GM23338 (cell line): Measurements from ENCODE around the gene OSBPL10. TPM values are rescaled to one million over a fixed set of nuclear protein-coding genes. Genes with fewer than 3 reads are reported as not detected.

ENCODE experiments used
- ATAC-seq: fragments of 200-7000 bp; cut with Tn5 transposase; 3 replicates; pipeline ENCODE4 v1.9.1; 2020
- DNase-seq: peaks from one replicate; pipeline ENCODE4 v3.0.0-alpha.2; 2015; ENCODE audit warnings: low spot score
- H2AFZ ChIP-seq: fragments of 200-600 bp; sonication (generic); 2 replicates; pipeline ENCODE4 v1.8.0; 2016; ENCODE audit warnings: antibody characterized with exemption, mild to moderate bottlenecking, moderate library complexity
- H3F3A ChIP-seq: fragments of 200-600 bp; sonication (generic); replicated peaks from 2 replicates; pipeline ENCODE4 v1.8.0; 2017; ENCODE audit warnings: antibody characterized with exemption, mixed run types, low read depth
- H3K27ac ChIP-seq: fragments of 200-600 bp; sonication (generic); 2 replicates; pipeline ENCODE4 v1.6.1; 2016; ENCODE audit warnings: low read depth
- H3K27me3 ChIP-seq: fragments of 200-600 bp; sonication (generic); 2 replicates; pipeline ENCODE4 v1.8.0; 2016; ENCODE audit warnings: mild to moderate bottlenecking, mixed run types, moderate library complexity; ENCODE audit not compliant: insufficient read depth
- H3K36me3 ChIP-seq: fragments of 200-600 bp; sonication (generic); 2 replicates; pipeline ENCODE4 v1.8.0; 2016; ENCODE audit warnings: mild to moderate bottlenecking; ENCODE audit not compliant: insufficient read depth
- H3K4me1 ChIP-seq: fragments of 200-600 bp; sonication (generic); 2 replicates; pipeline ENCODE4 v1.8.0; 2016; ENCODE audit warnings: mild to moderate bottlenecking, moderate library complexity; ENCODE audit not compliant: insufficient read depth
- H3K4me2 ChIP-seq: fragments of 200-600 bp; sonication (generic); 2 replicates; pipeline ENCODE4 v1.7.1; 2017; ENCODE audit warnings: mixed run types
- H3K4me3 ChIP-seq: fragments of 200-600 bp; sonication (generic); 2 replicates; pipeline ENCODE4 v1.6.1; 2016; ENCODE audit warnings: mixed run types
- H3K79me2 ChIP-seq: fragments of 200-600 bp; sonication (generic); replicated peaks from 2 replicates; pipeline ENCODE4 v1.8.0; 2017; ENCODE audit warnings: mild to moderate bottlenecking; ENCODE audit not compliant: insufficient read depth
- H3K9me2 ChIP-seq: fragments of 200-600 bp; sonication (generic); 2 replicates; pipeline ENCODE4 v1.8.0; 2017; ENCODE audit not compliant: insufficient read depth
- H4K20me1 ChIP-seq: fragments of 200-600 bp; sonication (generic); replicated peaks from 2 replicates; pipeline ENCODE4 v1.8.0; 2017; ENCODE audit warnings: mild to moderate bottlenecking; ENCODE audit not compliant: insufficient read depth
- H3K27ac Mint-ChIP-seq: 2 replicates; pipeline ENCODE4 v1.8.0; 2020; ENCODE audit warnings: inconsistent platforms, mild to moderate bottlenecking, moderate library complexity, mixed read lengths
- H3K27me3 Mint-ChIP-seq: 3 replicates; pipeline ENCODE4 v1.8.0; 2022; ENCODE audit warnings: low read depth, mild to moderate bottlenecking, moderate library complexity, mixed read lengths, inconsistent platforms; ENCODE audit not compliant: insufficient read depth, poor library complexity
- H3K36me3 Mint-ChIP-seq: 3 replicates; pipeline ENCODE4 v1.8.0; 2021; ENCODE audit warnings: low read depth, mild to moderate bottlenecking, inconsistent platforms, moderate library complexity, mixed read lengths
- H3K4me1 Mint-ChIP-seq: 3 replicates; pipeline ENCODE4 v1.8.0; 2020; ENCODE audit warnings: mild to moderate bottlenecking, inconsistent platforms, mixed read lengths
- H3K4me3 Mint-ChIP-seq: 3 replicates; pipeline ENCODE4 v1.8.0; 2021; ENCODE audit warnings: moderate library complexity, mild to moderate bottlenecking, inconsistent platforms, mixed read lengths
- H3K9me3 Mint-ChIP-seq: 3 replicates; pipeline ENCODE4 v1.8.0; 2020; ENCODE audit warnings: moderate library complexity, mild to moderate bottlenecking, inconsistent platforms, mixed read lengths
- CREB1 ChIP-seq: fragments of 250-450 bp; sonication (Bioruptor Pico); IDR thresholded peaks from 2 replicates; pipeline ENCODE4 v1.5.0; 2020; ENCODE audit warnings: low read depth, mild to moderate bottlenecking, moderate library complexity
- CTCF ChIP-seq, 2 experiments: fragments of 200-600 bp in 1 of 2; sonication (generic) in 1 of 2; conservative IDR thresholded peaks; 2 replicates each; pipeline versions ENCODE4 v1.5.1 to v1.6.1; 2016 to 2017; ENCODE audit warnings: antibody characterized with exemption in 2 of 2, low read depth in 2 of 2, mild to moderate bottlenecking in 2 of 2, moderate library complexity in 1 of 2
- ETS1 ChIP-seq: IDR thresholded peaks from 2 replicates; pipeline ENCODE4 v1.6.1; 2016; ENCODE audit warnings: antibody characterized with exemption
- EZH2 ChIP-seq: fragments of 200-600 bp; sonication (generic); IDR thresholded peaks from one replicate; pipeline ENCODE4 v1.8.0; 2017; ENCODE audit warnings: antibody characterized with exemption, mild to moderate bottlenecking, low read depth; ENCODE audit not compliant: unreplicated experiment
- EZH2phosphoT487 ChIP-seq: fragments of 200-600 bp; sonication (generic); IDR thresholded peaks from one replicate; pipeline ENCODE4 v1.8.1; 2018; ENCODE audit warnings: antibody characterized with exemption; ENCODE audit not compliant: unreplicated experiment
- NANOG ChIP-seq: IDR thresholded peaks from 2 replicates; pipeline ENCODE4 v1.6.1; 2016; ENCODE audit warnings: antibody characterized with exemption, borderline replicate concordance
- POLR2AphosphoS5 ChIP-seq: IDR thresholded peaks from 2 replicates; pipeline ENCODE4 v1.6.1; 2016; ENCODE audit warnings: antibody characterized with exemption, low read depth
- STAT1 ChIP-seq: IDR thresholded peaks from one replicate; pipeline ENCODE4 v1.6.1; 2016; ENCODE audit warnings: antibody characterized with exemption; ENCODE audit not compliant: unreplicated experiment
- ZNF114 ChIP-seq: fragments of 250-450 bp; sonication (Bioruptor Pico); IDR thresholded peaks from 2 replicates; pipeline ENCODE4 v1.5.0; 2020; ENCODE audit warnings: mild to moderate bottlenecking, moderate library complexity
- ZNF462 ChIP-seq: fragments of 250-450 bp; sonication (Bioruptor Pico); IDR thresholded peaks from 2 replicates; pipeline ENCODE4 v1.5.0; 2020; ENCODE audit warnings: mild to moderate bottlenecking, moderate library complexity
- polyA plus RNA-seq: library from polyadenylated mRNA; unstranded; fragments of >200 nt; fragmentation: Nextera tagmentation; extraction: Ambion mirVana; gene quantifications from 2 replicates; pipeline ENCODE4 v1.2.1, GENCODE V29; 2016
- total RNA-seq: library from RNA; depleted of rRNA; stranded (reverse); fragments of >200 nt; shearing (Covaris generic); gene quantifications from 2 replicates; pipeline ENCODE4 v1.2.3, GENCODE V29; 2014

Gene OSBPL10
- total and polyA plus RNA-seq, 2 experiments from 2014 or later: 23.8 to 149 TPM

- Histone ChIP-seq H3K4me1 (peaks cover 62% of the 10 kb centered on the region), H3F3A (peaks cover 7% of the 10 kb centered on the region; the same call in 1 of the 2 replicates), H3K36me3 (0 out of 2 replicates have a peak, but pooled peaks cover 7% of the 10 kb centered on the region), H3K27me3 (no peaks in the 10 kb centered on the region), H3K4me3 (peak overlapping the region; percentile 50), H3K27ac (peak overlapping the region; percentile 97), H4K20me1 (no peaks in the 10 kb centered on the region; the same call in 1 of the 2 replicates), H2AFZ (no peak overlapping the region), H3K9me2 (no peaks in the 10 kb centered on the region; the same call in 1 of the 2 replicates), H3K79me2 (peaks cover 84% of the 10 kb centered on the region), H3K4me2 (peak overlapping the region; percentile 84)
- no peak for TF ChIP-seq CTCF (conservative IDR thresholded peaks at IDR 0.05; ENCODE audit: low read depth in 2 of 2)
- TF ChIP-seq EZH2: no peak
- peaks cover 10% of the 10 kb centered on the region for H3K27me3 Mint-ChIP-seq
- H3K4me3 Mint-ChIP-seq: peak overlapping the region; percentile 72
- DNase-seq (no peak), ATAC-seq (no peak)
- peak overlapping the region; percentile 94 for H3K27ac Mint-ChIP-seq
- H3K4me1 Mint-ChIP-seq: peaks cover 58% of the 10 kb centered on the region
- peaks cover 42% of the 10 kb centered on the region for H3K36me3 Mint-ChIP-seq
- H3K9me3 Mint-ChIP-seq: peaks cover 26% of the 10 kb centered on the region
Observed at GRCh38 chr3:31958701-31959152, 22.3 kb downstream of the OSBPL10 start.

GRCh38 chr3:31957106-31957505, 24.0 kb downstream of the OSBPL10 start:
- no peak overlapping the region for H3K4me3 ChIP-seq
- H3K4me2 ChIP-seq: no peak overlapping the region
- Mint-ChIP-seq H3K27ac (0 out of 2 replicates have a peak overlapping the region, but pooled peaks have one; percentile 62), H3K27me3 (peaks cover 18% of the 10 kb centered on the region), H3K36me3 (peaks cover 54% of the 10 kb centered on the region), H3K4me1 (peaks cover 59% of the 10 kb centered on the region), H3K4me3 (no peak overlapping the region; the same call in 2 of the 3 replicates), H3K9me3 (peaks cover 28% of the 10 kb centered on the region)
- no peak overlapping the region for H3K27ac ChIP-seq
- H3K4me1 ChIP-seq: peaks cover 51% of the 10 kb centered on the region
- ATAC-seq (no peak), DNase-seq (no peak)
- no peaks in the 10 kb centered on the region; the same call in 1 of the 2 replicates for H3K9me2 ChIP-seq
- peaks cover 84% of the 10 kb centered on the region for H3K79me2 ChIP-seq
- H3K36me3 ChIP-seq: 0 out of 2 replicates have a peak, but pooled peaks cover 7% of the 10 kb centered on the region
- H2AFZ ChIP-seq: no peak overlapping the region
- H3K27me3 ChIP-seq: no peaks in the 10 kb centered on the region
- peaks cover 7% of the 10 kb centered on the region; the same call in 1 of the 2 replicates for H3F3A ChIP-seq
- peaks cover 6% of the 10 kb centered on the region for H4K20me1 ChIP-seq
- no peak for TF ChIP-seq STAT1
- TF ChIP-seq ZNF114 (CRISPR knock-in tag): no peak
- TF ChIP-seq POLR2AphosphoS5: no peak
- TF ChIP-seq EZH2: no peak
- no peak for TF ChIP-seq EZH2phosphoT487
- no peak for TF ChIP-seq ZNF462 (CRISPR knock-in tag)
- no peak for TF ChIP-seq CREB1 (CRISPR knock-in tag)
- TF ChIP-seq NANOG: no peak
- TF ChIP-seq ETS1: no peak
- TF ChIP-seq CTCF (conservative IDR thresholded peaks at IDR 0.05; ENCODE audit: low read depth in 2 of 2): no peak
